Choroid plexus epithelial cell (primary cell): ENCODE data around the gene ATG4C.
"Not testable (repeated sequence)": the region's sequence is repeated elsewhere in the genome, so short reads cannot be mapped to it uniquely, and the experiment has no call there.

Source experiments
- DNase-seq: peaks from one replicate; pipeline ENCODE4 v3.0.0-alpha.2; 2010; ENCODE audit warnings: low read depth
- H3K4me3 ChIP-seq: 2 replicates; pipeline ENCODE4 v1.5.1; 2011; ENCODE audit warnings: low read depth, mild to moderate bottlenecking, control low read depth, low read length, moderate library complexity
- CTCF ChIP-seq: conservative IDR thresholded peaks from 2 replicates; pipeline ENCODE4 v1.5.1; 2011; ENCODE audit warnings: low read depth, mild to moderate bottlenecking, control low read depth, inconsistent platforms, low read length, moderate library complexity

Gene ATG4C

DNA sequence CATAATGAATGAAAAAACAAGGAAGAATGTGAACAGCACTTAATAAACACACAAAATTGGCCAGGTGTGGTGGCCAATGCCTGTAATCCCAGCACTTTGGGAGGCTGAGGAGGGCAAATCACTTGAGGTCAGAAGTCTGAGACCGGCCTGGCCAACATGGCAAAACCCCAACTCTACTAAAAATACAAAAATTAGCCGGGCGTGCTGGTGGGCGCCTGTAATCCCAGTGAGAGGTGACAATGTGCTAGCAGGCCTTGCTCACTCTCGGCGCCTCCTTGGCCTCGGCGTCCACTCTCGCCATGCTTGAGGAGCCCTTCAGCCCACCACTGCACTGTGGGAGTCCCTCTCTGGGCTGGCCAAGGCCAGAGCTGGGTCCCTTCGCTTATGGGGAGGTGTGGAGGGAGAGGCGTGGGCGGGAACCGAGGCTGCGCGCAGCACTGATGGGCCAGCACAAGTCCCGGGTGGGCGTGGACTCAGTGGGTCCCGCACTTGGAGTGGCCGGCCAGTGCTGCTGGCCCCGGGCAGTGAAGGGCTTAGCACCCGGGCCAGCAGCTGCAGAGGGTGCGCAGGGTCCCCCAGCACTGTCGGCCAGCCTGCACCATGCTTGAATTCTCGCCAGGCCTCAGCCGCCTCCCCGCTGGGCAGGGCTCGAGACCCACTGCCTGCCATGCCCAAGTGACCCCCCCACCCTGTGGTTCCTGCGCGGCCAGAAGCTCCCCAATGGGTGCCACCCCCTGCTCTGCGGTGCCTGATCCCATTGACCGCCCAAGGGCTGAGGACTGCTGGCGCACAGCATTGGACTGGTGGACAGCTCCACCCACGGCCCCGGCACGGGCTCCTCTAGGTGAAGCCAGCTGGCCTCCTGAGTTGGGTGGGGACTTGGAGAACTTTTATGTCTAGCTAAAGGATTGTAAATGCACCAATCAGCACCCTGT is 30.6 kb upstream of the ATG4C start:
- H3K4me3 ChIP-seq: no peak overlapping the region
- TF ChIP-seq CTCF: no peak
- no peak for DNase-seq

DNA sequence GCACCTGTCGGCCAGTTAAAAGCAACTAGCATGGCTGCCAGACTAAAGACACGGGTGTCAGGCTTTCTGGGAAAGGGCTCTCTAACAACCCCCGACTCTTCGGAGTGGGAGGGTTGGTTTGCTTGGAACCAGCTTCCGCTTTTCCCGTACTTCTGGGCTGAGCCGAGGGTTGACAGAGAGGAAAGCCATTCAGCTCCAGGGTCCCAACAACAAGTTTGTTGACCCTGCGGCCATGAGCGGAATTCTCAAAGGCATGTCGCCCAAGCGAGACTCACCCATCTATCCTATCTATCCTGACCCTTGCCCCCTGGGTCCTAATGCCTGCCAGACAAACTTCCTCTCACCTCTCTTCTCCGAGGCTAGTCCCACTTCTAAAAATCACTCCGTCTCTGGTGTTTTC is 29.0 kb upstream of the ATG4C start:
- H3K4me3 ChIP-seq, DNase-seq: not testable (repeated sequence)

DNA sequence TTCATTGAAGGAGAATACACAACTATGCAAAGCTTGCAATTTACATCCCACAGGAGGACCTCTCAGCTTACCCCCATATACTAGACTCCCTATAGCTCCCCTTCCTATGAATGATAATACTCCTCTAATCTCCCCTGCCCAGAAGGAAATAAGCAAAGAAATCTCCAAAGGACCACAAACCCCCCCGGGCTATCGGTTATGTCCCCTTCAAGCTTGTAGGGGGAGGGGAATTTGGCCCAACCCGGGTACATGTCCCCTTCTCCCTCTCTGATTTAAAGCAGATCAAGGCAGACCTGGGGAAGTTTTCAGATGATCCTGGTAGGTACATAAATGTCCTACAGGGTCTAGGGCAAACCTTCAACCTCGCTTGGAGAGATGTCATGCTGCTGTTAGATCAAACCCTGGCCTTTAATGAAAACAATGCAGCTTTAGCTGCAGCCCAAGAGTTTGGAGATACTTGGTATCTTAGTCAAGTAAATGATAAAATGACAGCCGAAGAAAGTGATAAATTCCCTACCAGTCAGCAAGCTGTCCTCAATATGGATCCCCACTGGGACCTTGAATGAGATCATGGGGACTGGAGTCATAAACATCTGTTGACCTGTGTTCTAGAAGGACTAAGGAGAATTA is 27.6 kb upstream of the ATG4C start:
- DNase-seq, H3K4me3 ChIP-seq: not testable (repeated sequence)

GRCh38 chr1:62759232-62759875 is 24.6 kb upstream of the ATG4C start:
- not testable (repeated sequence) for DNase-seq

DNA sequence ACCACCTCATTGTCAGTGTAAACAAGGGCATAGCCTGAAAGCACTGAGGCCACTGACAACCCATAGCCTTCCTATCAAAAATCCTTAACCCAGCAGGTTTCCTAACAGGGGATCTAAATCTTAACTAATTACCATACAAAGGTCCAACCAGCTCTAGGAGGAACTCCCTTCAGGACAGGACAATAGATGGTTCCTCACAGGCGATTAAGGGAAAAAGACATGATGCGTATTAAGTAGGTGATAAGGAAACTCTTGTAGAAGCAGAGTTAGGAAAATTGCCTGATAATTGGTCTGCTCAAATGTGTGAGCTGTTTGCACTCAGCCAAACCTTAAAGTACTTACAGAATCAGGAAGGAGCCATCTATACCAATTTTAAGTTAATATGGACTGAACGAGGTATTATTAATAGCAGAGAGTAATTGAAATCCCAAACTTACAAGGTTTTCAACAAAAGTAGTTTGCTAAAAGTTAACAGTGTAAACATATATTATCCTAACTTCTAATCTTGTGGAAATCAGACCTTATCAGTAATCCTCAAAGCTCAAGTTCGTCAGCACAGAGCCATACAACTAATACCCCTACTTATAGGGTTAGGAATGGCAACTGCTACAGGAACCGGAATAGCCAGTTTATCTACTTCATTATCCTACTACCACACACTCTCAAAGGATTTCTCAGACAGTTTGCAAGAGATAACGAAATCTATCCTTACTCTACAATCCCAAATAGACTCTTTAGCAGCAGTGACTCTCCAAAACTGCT is 23.7 kb upstream of the ATG4C start:
- H3K4me3 ChIP-seq, DNase-seq: not testable (repeated sequence)

More at GRCh38 chr1:62759232-62759875, 24.6 kb upstream of the ATG4C start:
- H3K4me3 ChIP-seq: not testable (repeated sequence)

- not testable (repeated sequence) for H3K4me3 ChIP-seq, DNase-seq
Observed at GRCh38 chr1:62761223-62761870, 22.6 kb upstream of the ATG4C start.

DNA sequence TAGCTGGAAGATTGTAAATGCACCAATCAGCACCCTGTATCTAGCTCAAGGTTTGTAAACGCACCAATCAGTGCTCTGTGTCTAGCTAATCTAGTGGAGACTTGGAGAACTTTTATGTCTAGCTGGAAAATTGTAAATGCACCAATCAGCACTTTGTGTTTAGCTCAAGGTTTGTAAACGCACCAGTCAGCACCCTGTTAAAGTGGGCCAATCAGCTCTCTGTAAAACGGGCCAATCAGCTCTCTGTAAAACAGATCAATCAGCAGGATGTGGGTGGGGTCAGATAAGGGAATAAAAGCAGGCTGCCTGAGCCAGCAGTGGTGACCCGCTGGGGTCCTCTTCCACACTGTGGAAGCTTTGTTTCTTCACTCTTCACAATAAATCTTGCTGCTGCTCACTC is 21.9 kb upstream of the ATG4C start:
- not testable (repeated sequence) for DNase-seq, H3K4me3 ChIP-seq

GRCh38 chr1:62765981-62766380 is 18.0 kb upstream of the ATG4C start:
- no peak overlapping the region for H3K4me3 ChIP-seq
- no peak for TF ChIP-seq CTCF
- DNase-seq: no peak

- DNase-seq, H3K4me3 ChIP-seq: not testable (repeated sequence)
Observed at GRCh38 chr1:62768551-62768950, 15.4 kb upstream of the ATG4C start.

DNA sequence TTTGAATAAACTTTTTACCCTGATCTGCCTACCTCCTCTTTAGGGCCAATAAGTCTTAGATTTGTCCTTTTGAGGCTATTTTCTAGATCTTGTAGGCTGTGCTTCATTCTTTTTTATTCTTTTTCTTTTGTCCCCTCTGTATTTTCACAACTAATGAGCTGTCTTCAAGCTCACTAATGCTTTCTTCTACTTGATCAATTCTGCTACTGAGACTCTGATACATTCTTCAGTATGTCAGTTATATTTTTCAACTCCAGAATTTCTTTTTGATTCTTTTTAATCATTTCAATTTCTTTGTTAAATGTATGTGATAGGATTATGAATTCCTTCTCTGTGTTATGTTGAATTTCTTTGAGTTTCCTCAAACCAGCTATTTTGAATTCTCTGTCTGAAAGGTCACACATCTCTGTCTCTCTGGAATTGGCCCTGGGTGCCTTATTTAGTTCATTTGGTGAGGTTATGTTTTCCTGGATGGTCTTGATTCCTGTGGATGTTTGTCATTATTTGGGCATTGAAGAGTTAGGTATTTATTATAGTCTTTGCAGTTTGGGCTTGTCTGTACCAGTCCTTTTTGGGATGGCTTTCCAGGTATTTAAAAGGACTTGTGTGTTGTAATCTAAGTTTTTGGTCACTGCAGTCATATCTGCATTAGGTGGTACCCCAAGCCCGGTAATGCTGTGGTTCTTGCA is 11.2 kb upstream of the ATG4C start:
- no peak overlapping the region for H3K4me3 ChIP-seq
- TF ChIP-seq CTCF: no peak

More for the DNA sequence above, 11.2 kb upstream of the ATG4C start:
- no peak for DNase-seq
